Measurements from ENCODE around the gene ITIH1. TPM values are rescaled to one million over a fixed set of nuclear protein-coding genes. Genes with fewer than 3 reads are reported as not detected.

ITIH1 gene
- total and polyA plus RNA-seq, 2 experiments from 2014 or later, result not detected

- TF ChIP-seq JUNB (IDR thresholded peaks at IDR 0.05; ENCODE audit: unreplicated experiment) (no peak), EZH2 (IDR thresholded peaks at IDR 0.05; ENCODE audit: low read depth, unreplicated experiment) (no peak), POLR2AphosphoS5 (IDR thresholded peaks at IDR 0.05; ENCODE audit: low read depth) (no peak), NANOG (IDR thresholded peaks at IDR 0.05; ENCODE audit: borderline replicate concordance) (no peak), EZH2phosphoT487 (IDR thresholded peaks at IDR 0.05; ENCODE audit: unreplicated experiment) (no peak), STAT1 (IDR thresholded peaks at IDR 0.05; ENCODE audit: unreplicated experiment) (no peak), CREB1 (CRISPR knock-in tag; IDR thresholded peaks at IDR 0.05; ENCODE audit: low read depth) (no peak)
- TF ChIP-seq, protein P1, sequence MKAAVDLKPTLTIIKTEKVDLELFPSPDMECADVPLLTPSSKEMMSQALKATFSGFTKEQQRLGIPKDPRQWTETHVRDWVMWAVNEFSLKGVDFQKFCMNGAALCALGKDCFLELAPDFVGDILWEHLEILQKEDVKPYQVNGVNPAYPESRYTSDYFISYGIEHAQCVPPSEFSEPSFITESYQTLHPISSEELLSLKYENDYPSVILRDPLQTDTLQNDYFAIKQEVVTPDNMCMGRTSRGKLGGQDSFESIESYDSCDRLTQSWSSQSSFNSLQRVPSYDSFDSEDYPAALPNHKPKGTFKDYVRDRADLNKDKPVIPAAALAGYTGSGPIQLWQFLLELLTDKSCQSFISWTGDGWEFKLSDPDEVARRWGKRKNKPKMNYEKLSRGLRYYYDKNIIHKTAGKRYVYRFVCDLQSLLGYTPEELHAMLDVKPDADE (IDR thresholded peaks at IDR 0.05), result no peak
- TF ChIP-seq, protein P2, sequence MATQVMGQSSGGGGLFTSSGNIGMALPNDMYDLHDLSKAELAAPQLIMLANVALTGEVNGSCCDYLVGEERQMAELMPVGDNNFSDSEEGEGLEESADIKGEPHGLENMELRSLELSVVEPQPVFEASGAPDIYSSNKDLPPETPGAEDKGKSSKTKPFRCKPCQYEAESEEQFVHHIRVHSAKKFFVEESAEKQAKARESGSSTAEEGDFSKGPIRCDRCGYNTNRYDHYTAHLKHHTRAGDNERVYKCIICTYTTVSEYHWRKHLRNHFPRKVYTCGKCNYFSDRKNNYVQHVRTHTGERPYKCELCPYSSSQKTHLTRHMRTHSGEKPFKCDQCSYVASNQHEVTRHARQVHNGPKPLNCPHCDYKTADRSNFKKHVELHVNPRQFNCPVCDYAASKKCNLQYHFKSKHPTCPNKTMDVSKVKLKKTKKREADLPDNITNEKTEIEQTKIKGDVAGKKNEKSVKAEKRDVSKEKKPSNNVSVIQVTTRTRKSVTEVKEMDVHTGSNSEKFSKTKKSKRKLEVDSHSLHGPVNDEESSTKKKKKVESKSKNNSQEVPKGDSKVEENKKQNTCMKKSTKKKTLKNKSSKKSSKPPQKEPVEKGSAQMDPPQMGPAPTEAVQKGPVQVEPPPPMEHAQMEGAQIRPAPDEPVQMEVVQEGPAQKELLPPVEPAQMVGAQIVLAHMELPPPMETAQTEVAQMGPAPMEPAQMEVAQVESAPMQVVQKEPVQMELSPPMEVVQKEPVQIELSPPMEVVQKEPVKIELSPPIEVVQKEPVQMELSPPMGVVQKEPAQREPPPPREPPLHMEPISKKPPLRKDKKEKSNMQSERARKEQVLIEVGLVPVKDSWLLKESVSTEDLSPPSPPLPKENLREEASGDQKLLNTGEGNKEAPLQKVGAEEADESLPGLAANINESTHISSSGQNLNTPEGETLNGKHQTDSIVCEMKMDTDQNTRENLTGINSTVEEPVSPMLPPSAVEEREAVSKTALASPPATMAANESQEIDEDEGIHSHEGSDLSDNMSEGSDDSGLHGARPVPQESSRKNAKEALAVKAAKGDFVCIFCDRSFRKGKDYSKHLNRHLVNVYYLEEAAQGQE (IDR thresholded peaks at IDR 0.05; ENCODE audit: unreplicated experiment), result no peak
Observed at GRCh38 chr3:52839268-52839575, 61.8 kb downstream of the ITIH1 start (continued).

- Histone ChIP-seq H3K4me1 (ENCODE audit: insufficient read depth) (no peaks in the 10 kb centered on the region), H3K27ac (ENCODE audit: low read depth) (no peak overlapping the region), H3K79me2 (replicated peaks; ENCODE audit: insufficient read depth) (no peaks in the 10 kb centered on the region), H4K20me1 (replicated peaks; ENCODE audit: insufficient read depth) (no peaks in the 10 kb centered on the region), H3K4me3 (no peak overlapping the region), H3K9me2 (ENCODE audit: insufficient read depth) (no peaks in the 10 kb centered on the region), H3K4me2 (no peak overlapping the region), H3K27me3 (ENCODE audit: insufficient read depth) (no peaks in the 10 kb centered on the region), H3F3A (replicated peaks; ENCODE audit: low read depth) (no peaks in the 10 kb centered on the region), H3K36me3 (ENCODE audit: insufficient read depth) (no peaks in the 10 kb centered on the region; the same call in 1 of the 2 replicates), H2AFZ (no peak overlapping the region)
- DNase-seq (ENCODE audit: low spot score) (no peak), ATAC-seq (no peak)
- Mint-ChIP-seq H3K36me3 (ENCODE audit: low read depth) (peaks cover 15% of the 10 kb centered on the region; the same call in 2 of the 3 replicates), H3K9me3 (no peaks in the 10 kb centered on the region), H3K4me1 (peaks cover 12% of the 10 kb centered on the region), H3K27ac (no peak overlapping the region), H3K27me3 (ENCODE audit: insufficient read depth, low read depth, poor library complexity) (peaks cover 11% of the 10 kb centered on the region), H3K4me3 (no peak overlapping the region)
- TF ChIP-seq, protein P3, sequence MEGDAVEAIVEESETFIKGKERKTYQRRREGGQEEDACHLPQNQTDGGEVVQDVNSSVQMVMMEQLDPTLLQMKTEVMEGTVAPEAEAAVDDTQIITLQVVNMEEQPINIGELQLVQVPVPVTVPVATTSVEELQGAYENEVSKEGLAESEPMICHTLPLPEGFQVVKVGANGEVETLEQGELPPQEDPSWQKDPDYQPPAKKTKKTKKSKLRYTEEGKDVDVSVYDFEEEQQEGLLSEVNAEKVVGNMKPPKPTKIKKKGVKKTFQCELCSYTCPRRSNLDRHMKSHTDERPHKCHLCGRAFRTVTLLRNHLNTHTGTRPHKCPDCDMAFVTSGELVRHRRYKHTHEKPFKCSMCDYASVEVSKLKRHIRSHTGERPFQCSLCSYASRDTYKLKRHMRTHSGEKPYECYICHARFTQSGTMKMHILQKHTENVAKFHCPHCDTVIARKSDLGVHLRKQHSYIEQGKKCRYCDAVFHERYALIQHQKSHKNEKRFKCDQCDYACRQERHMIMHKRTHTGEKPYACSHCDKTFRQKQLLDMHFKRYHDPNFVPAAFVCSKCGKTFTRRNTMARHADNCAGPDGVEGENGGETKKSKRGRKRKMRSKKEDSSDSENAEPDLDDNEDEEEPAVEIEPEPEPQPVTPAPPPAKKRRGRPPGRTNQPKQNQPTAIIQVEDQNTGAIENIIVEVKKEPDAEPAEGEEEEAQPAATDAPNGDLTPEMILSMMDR (conservative IDR thresholded peaks at IDR 0.05; ENCODE audit: low read depth in 2 of 2), result no peak
- TF ChIP-seq, protein P2 (IDR thresholded peaks at IDR 0.05; ENCODE audit: unreplicated experiment), result no peak
- TF ChIP-seq, protein P1 (IDR thresholded peaks at IDR 0.05), result no peak
- TF ChIP-seq JUNB (IDR thresholded peaks at IDR 0.05; ENCODE audit: unreplicated experiment), result no peak
- no peak for TF ChIP-seq CREB1 (CRISPR knock-in tag; IDR thresholded peaks at IDR 0.05; ENCODE audit: low read depth)
Observed at GRCh38 chr3:52839892-52840545, 62.6 kb downstream of the ITIH1 start.
